Fibroblast of lung (primary cell): ENCODE data around the gene DUSP15. TPM values are rescaled to one million over a fixed set of nuclear protein-coding genes. Genes with fewer than 3 reads are reported as not detected.
A peak's percentile ranks its signal among the peaks of the same experiment; 100 is the strongest.

Source experiments
- DNase-seq, 2 donors: peaks; one replicate each; pipeline versions ENCODE4 v3.0.0 to v3.0.0-alpha.2; 2010; ENCODE audit warnings: low read depth in 2 of 2
- H2AFZ ChIP-seq: 2 replicates; pipeline ENCODE4 v1.5.1; 2012; ENCODE audit warnings: low read length, control low read depth, inconsistent platforms
- H3K27ac ChIP-seq: 2 replicates; pipeline ENCODE4 v1.5.1; 2011; ENCODE audit warnings: low read length, control low read depth; ENCODE audit not compliant: insufficient read depth
- H3K27me3 ChIP-seq: 2 replicates; pipeline ENCODE4 v1.5.1; 2011; ENCODE audit warnings: mild to moderate bottlenecking, low read length; ENCODE audit not compliant: control insufficient read depth, insufficient read depth
- H3K36me3 ChIP-seq: 2 replicates; pipeline ENCODE4 v1.5.1; 2011; ENCODE audit warnings: low read length; ENCODE audit not compliant: control insufficient read depth, insufficient read depth
- H3K4me1 ChIP-seq: 2 replicates; pipeline ENCODE4 v1.5.1; 2011; ENCODE audit warnings: low read length; ENCODE audit not compliant: control insufficient read depth, insufficient read depth; ENCODE audit errors: extremely low read depth
- H3K4me2 ChIP-seq: 2 replicates; pipeline ENCODE4 v1.5.1; 2011; ENCODE audit warnings: low read length, control low read depth; ENCODE audit not compliant: insufficient read depth; ENCODE audit errors: extremely low read depth
- H3K4me3 ChIP-seq, 4 experiments: fragments of 200-600 bp in 1 of 4; sonication (generic) in 1 of 4; replicated peaks in 1 of 4; 2 replicates each; pipeline ENCODE4 v1.5.1; 2011 to 2016; ENCODE audit warnings: low read length in 4 of 4, low read depth in 3 of 4, mild to moderate bottlenecking in 3 of 4, control low read depth in 2 of 4, inconsistent platforms in 1 of 4, mixed read lengths in 1 of 4; ENCODE audit not compliant: insufficient read depth in 1 of 4; ENCODE audit errors: control extremely low read depth in 1 of 4
- H3K79me2 ChIP-seq: 2 replicates; pipeline ENCODE4 v1.5.1; 2012; ENCODE audit warnings: mild to moderate bottlenecking, low read length, inconsistent platforms; ENCODE audit not compliant: control insufficient read depth, insufficient read depth
- H3K9ac ChIP-seq: 2 replicates; pipeline ENCODE4 v1.5.1; 2011; ENCODE audit warnings: mild to moderate bottlenecking, low read length, control low read depth; ENCODE audit not compliant: insufficient read depth
- H3K9me3 ChIP-seq: 2 replicates; pipeline ENCODE4 v1.5.1; 2012; ENCODE audit warnings: low read depth, low read length; ENCODE audit not compliant: control insufficient read depth, insufficient read depth
- H4K20me1 ChIP-seq: 2 replicates; pipeline ENCODE4 v1.5.1; 2011; ENCODE audit warnings: low read length; ENCODE audit not compliant: control insufficient read depth, insufficient read depth; ENCODE audit errors: extremely low read depth
- CTCF ChIP-seq, 2 donors: IDR thresholded peaks in 1 of 2; conservative IDR thresholded peaks in 1 of 2; 1 replicate in 1 of 2; 2 replicates in 1 of 2; pipeline ENCODE4 v1.5.1; 2011 to 2012; ENCODE audit warnings: low read length in 2 of 2, control low read depth in 1 of 2, inconsistent platforms in 1 of 2, low read depth in 1 of 2, mild to moderate bottlenecking in 1 of 2
- EZH2 ChIP-seq: IDR thresholded peaks from 2 replicates; pipeline ENCODE4 v1.5.1; 2012; ENCODE audit warnings: low read length, control low read depth, mild to moderate bottlenecking; ENCODE audit errors: missing control alignments
- polyA plus RNA-seq, 2 donors: library from polyadenylated mRNA; depleted of rRNA in 1 of 2; stranded (reverse) in 1 of 2; unstranded in 1 of 2; fragments of >200 nt; gene quantifications; 2 replicates each; pipeline ENCODE4 v1.2.1, GENCODE V29; 2011 to 2012; ENCODE audit warnings: missing spikeins in 1 of 2
- total RNA-seq: library from RNA; depleted of rRNA; stranded (reverse); fragments of >200 nt; gene quantifications from 2 replicates; pipeline ENCODE4 v1.2.1, GENCODE V29; 2014

The DUSP15 gene
- total and polyA plus RNA-seq, 2 donors (not counting 1 experiment from before 2014, with no cell fraction given), result 0.14 TPM; not detected in 1

DNA sequence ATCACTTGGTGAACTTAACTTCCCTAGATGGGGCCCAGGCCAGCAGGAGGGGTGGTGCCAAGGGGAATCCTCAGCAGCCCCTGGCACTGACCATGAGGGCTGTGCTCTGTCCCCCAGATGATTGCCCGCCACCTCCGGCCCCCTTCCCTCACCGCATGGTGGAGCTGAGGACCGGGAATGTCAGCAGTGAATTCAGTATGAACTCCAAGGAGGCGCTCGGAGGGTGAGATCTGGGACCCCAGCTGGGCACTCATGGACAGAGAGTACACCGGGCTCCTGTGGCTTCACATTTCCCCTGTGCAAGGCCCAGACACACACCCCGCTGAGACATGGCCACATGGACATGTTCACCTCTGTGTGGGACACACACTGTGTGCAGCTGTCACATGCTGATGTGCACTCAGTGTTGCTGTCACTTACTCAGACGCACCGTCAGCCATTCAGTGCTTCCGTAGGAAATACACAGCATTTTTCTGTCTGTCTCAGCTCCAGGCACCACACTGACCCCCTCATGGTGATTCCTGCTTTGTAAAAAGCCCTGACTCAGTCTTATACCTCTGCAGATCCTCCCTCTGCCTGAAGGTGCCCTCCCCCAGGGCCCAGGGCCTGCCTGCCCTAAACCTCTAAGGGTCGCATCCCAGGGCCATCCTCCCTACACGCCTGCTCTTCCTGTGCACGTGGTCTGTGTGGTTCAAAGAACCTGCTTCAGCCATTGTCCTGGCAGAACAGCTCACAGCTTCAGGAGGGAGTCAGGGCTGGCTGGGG lies 46.8 kb downstream of the DUSP15 start:
- H3K79me2 ChIP-seq, result no peaks in the 10 kb centered on the region
- no peak for DNase-seq
- TF ChIP-seq EZH2 (no peak), CTCF (conservative IDR thresholded peaks at IDR 0.05 in 1 of 2, IDR thresholded peaks at IDR 0.05 in 1 of 2; ENCODE audit: low read depth in 1 of 2, low read length in 2 of 2) (no peak)
- H3K9ac ChIP-seq, result no peak overlapping the region
- H2AFZ ChIP-seq, result no peak overlapping the region
- no peaks in the 10 kb centered on the region for H3K4me1 ChIP-seq
- H3K36me3 ChIP-seq, result no peaks in the 10 kb centered on the region
- no peak overlapping the region for H3K4me2 ChIP-seq
- no peaks in the 10 kb centered on the region for H3K9me3 ChIP-seq
- H4K20me1 ChIP-seq, result no peaks in the 10 kb centered on the region
- no peak overlapping the region for H3K4me3 ChIP-seq
- H3K27me3 ChIP-seq, result no peaks in the 10 kb centered on the region
- no peak overlapping the region for H3K27ac ChIP-seq

DNA sequence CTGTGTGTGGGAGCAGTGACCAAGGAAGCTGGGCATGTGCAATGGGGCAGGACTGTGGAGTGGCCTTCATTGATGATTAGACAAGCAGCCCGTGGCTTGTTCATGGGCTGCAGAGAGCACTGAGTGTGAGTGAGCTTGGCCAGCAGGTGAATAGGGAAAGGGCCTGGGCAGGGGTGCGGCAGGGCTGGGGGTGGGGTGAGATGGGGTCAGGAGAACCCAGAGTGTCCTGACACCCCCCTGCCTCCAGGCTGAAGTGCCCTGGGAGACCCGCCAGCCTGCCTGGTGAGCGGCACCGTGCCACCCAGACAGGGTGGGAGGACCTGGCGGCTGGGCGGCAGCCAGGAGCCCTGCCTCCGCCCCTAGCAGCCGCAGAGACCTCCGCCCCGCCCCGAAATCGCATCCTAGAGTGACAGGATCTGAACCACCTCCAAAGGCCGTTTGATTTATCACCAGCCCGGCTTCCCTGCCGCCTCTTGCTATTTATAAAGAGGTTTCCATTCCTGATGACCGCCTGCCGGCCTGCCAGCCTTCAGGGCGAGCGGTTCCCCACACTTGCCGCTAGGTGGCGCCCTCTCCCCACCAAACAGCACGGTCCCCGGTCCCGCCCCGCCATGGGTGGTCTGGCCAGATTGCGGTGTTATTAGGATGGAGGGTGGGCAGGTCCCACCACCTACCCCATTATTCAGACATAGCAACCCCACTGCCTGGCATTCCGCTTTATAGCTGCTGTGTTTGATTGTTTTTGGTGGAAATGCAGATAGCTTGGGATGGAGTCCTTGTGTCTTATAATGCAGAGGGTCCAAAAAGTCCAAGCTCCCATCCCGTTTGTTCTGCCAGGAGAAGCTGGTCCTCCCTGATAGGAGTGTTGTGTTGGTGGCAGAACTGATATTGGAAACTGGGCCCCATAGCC lies 47.7 kb downstream of the DUSP15 start:
- Histone ChIP-seq H3K4me3 (no peak overlapping the region), H3K79me2 (no peaks in the 10 kb centered on the region), H3K27me3 (no peaks in the 10 kb centered on the region), H4K20me1 (no peaks in the 10 kb centered on the region), H3K9ac (no peak overlapping the region), H3K4me1 (no peaks in the 10 kb centered on the region), H3K9me3 (no peaks in the 10 kb centered on the region), H3K36me3 (no peaks in the 10 kb centered on the region), H3K4me2 (no peak overlapping the region), H2AFZ (no peak overlapping the region), H3K27ac (no peak overlapping the region)
- no peak for TF ChIP-seq EZH2
- peak; percentile 89 to 90 for TF ChIP-seq CTCF (conservative IDR thresholded peaks at IDR 0.05 in 1 of 2, IDR thresholded peaks at IDR 0.05 in 1 of 2; ENCODE audit: low read depth in 1 of 2, low read length in 2 of 2)
- peak; percentile 62 to 70 for DNase-seq

- Histone ChIP-seq H2AFZ (no peak overlapping the region), H3K4me2 (no peak overlapping the region), H3K4me1 (no peaks in the 10 kb centered on the region), H4K20me1 (no peaks in the 10 kb centered on the region), H3K4me3 (no peak overlapping the region), H3K9me3 (no peaks in the 10 kb centered on the region), H3K36me3 (no peaks in the 10 kb centered on the region), H3K9ac (no peak overlapping the region), H3K79me2 (no peaks in the 10 kb centered on the region), H3K27ac (no peak overlapping the region), H3K27me3 (no peaks in the 10 kb centered on the region)
- DNase-seq, result no peak
- TF ChIP-seq EZH2 (no peak), CTCF (conservative IDR thresholded peaks at IDR 0.05 in 1 of 2, IDR thresholded peaks at IDR 0.05 in 1 of 2; ENCODE audit: low read depth in 1 of 2, low read length in 2 of 2) (no peak)
Observed at GRCh38 chr20:31821427-31821826, 48.9 kb downstream of the DUSP15 start.
